CD4-positive, alpha-beta T cell treated with Interleukin-4 for 4 hours (primary cell): ENCODE results near the gene GRIN2C.

ENCODE experiments used
- DNase-seq: peaks from one replicate; pipeline ENCODE4 v3.0.0-alpha.2; 2020

GRIN2C gene

DNA sequence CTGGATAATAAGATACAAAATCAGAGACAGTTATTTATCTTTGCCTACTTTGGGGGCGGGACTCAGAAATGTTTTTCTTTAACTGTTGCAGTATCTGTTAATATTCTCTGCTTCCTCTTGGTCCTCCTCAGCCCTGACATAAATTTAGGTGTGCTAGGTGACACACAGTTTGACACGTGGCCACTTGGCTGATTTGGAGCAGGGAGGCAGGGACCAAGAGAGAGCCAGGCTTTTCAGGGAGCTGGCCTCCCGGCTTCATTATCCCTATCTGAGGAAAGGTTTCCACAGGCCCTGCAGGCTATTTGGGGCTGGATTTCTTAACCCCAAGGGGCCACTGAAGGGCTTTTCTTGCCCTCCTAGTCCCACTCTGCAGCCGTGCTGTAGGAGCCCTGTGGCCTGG, 63.5 kb downstream of the GRIN2C start:
- no peak for DNase-seq

DNA sequence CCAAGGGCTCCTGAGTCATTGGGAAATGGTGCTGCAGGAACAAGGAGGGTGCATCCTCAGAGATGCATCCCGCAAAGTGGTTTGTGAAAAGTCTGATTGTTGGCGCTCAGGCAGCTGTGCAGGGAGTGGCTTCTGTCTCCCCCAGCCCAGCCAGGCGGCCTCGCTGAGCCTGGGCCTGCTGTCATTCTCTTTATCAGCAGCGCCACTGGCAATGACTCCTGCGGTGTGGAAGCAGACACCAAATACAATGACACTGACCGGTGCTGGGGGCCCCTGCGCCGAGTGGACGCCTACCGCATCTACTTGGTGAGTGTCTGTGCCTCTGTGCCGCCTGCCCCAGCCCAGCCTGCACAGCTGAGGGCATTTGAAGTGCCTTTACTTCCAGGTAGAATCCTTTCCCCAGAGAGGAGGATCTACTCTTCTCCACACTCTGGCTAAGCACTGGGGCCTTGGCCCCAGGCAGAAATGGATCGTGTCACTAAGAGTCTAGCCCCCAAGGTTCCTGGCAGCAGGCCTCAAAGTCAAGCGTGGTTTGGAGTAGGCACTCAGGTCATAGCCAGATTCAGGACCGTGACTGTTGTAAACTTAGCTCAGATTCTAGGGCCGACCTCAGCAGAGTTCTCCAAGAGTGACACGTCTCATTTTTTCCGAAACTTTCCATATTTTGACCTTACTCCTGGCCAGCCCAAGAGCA, 64.2 kb downstream of the GRIN2C start:
- DNase-seq = no peak

DNA sequence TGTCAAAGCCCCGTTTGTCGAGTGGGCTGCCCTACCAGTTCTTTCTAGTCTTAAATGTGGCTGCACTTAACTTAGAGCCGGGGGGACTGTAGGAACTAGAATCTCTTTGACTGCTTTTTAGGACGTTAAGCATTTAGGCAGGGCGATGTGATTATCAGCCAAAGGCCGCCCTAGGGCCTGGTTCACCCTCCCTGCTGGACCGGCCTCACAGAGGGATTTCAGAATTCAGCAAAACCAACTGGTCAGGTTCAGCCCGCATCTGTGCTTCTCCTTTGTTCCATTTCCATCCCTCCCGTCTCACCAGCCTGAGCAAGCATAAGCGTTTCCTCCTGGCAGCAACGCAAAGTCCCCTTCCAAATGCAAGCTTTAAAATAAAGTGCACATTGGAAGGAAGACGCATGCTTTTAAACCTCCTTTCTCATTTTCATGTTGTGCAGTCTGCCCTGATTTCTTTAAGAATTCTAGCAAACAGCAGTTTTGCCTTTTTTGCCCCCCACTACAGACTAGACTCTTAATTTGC, 67.0 kb downstream of the GRIN2C start:
- no peak for DNase-seq
